NCI-H82 treated with DMSO at 0.1 percent for 48 hours (cell line): Measurements from ENCODE around the gene PODXL.

ENCODE experiments used
- DNase-seq: peaks from one replicate; lab custom pipeline; 2025; ENCODE audit not compliant: unreplicated experiment; lab: John Stamatoyannopoulos, UW

PODXL gene

GRCh38 chr7:131568510-131568909 is 12.1 kb upstream of the PODXL start:
- no peak for DNase-seq

- no peak for DNase-seq
These were observed 8.2 kb upstream of the PODXL start for GRCh38 chr7:131564640-131565039.

GRCh38 chr7:131563918-131564317 is 7.5 kb upstream of the PODXL start:
- DNase-seq = no peak

GRCh38 chr7:131562941-131563340 is 6.5 kb upstream of the PODXL start:
- DNase-seq = no peak

- DNase-seq = no peak
These were observed 3.6 kb upstream of the PODXL start for GRCh38 chr7:131560061-131560460.

GRCh38 chr7:131557652-131558385 is 1.4 kb upstream of the PODXL start:
- peak; percentile 51 for DNase-seq

GRCh38 chr7:131556909-131557651 is 652 bp upstream of the PODXL start:
- DNase-seq = no peak

GRCh38 chr7:131555552-131556052 is 826 bp downstream of the PODXL start:
- no peak for DNase-seq

GRCh38 chr7:131554880-131555516 is 1.4 kb downstream of the PODXL start:
- no peak for DNase-seq

- DNase-seq = no peak
These were observed 2.5 kb downstream of the PODXL start for GRCh38 chr7:131553931-131554330.

GRCh38 chr7:131552053-131552452 is 4.4 kb downstream of the PODXL start:
- no peak for DNase-seq

- no peak for DNase-seq
These were observed 5.6 kb downstream of the PODXL start for GRCh38 chr7:131550846-131551245.

GRCh38 chr7:131548371-131548770 is 8.1 kb downstream of the PODXL start:
- no peak for DNase-seq

GRCh38 chr7:131547589-131547988 is 8.8 kb downstream of the PODXL start:
- no peak for DNase-seq

GRCh38 chr7:131546583-131547141 is 9.8 kb downstream of the PODXL start:
- DNase-seq = peak; percentile 14

- no peak for DNase-seq
These were observed 10.3 kb downstream of the PODXL start for GRCh38 chr7:131546126-131546525.

- peak; percentile 5 for DNase-seq
These were observed 11.8 kb downstream of the PODXL start for GRCh38 chr7:131544449-131545301.

GRCh38 chr7:131544021-131544420 is 12.4 kb downstream of the PODXL start:
- no peak for DNase-seq

GRCh38 chr7:131543298-131543697 is 13.1 kb downstream of the PODXL start:
- no peak for DNase-seq

- DNase-seq = no peak
These were observed 15.8 kb downstream of the PODXL start for GRCh38 chr7:131540491-131541162.
